Measurements from ENCODE around the gene GAS6. TPM values are rescaled to one million over a fixed set of nuclear protein-coding genes. Genes with fewer than 3 reads are reported as not detected.
"Not testable (repeated sequence)": the region's sequence is repeated elsewhere in the genome, so short reads cannot be mapped to it uniquely, and the experiment has no call there.

The GAS6 gene
- total RNA-seq, 3 donors from 2014 or later, result 0.61 to 0.84 (median 0.71) TPM

DNA sequence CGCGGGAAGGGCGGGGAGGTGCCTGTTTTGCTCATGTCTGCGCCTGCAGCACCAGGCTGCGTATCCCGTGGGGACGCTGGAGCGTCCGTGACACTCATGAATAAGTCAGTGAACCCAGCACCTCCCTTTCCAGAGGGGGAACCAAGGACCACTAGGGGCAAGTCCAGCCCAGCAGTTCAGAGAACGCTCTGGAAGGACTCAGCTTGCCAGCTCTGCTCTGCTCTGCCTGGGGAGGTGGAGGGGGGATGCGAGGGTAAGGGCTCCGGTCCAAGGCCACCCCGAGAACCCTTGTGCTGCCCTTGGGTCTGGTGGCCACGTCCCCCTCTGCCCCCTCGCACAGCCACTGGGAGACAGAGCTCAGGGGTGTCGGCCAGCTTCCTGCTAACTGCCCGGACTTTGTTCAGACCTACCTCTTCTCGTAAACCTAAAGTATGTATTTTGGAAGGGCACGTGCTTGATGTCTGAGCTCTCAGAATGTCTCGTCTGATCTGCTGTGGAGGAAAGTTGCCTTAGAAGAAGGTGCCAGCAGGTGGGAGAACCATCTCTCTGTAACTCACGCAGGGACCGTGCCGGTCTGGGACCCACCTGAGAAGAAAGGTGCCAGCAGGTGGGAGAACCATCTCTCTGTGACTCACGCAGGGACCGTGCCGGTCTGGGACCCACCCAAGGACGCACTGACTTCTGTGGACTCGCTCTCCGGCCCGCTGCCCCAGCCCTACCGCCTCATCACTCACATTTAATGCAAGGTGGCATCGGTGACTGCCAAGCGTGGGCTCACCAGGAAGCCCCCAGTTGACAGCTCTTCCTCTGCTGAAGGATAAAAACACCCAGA is 70.8 kb downstream of the GAS6 start:
- H3K27me3 Mint-ChIP-seq (ENCODE audit: low read depth), result peaks cover 3% of the 10 kb centered on the region
- no peaks in the 10 kb centered on the region for H3K4me1 Mint-ChIP-seq (ENCODE audit: low read depth)
- H3K4me3 Mint-ChIP-seq, result no peak overlapping the region
- no peak for ATAC-seq
- no peaks in the 10 kb centered on the region for H3K36me3 Mint-ChIP-seq (ENCODE audit: insufficient read depth)
- DNase-seq, result no peak
- H3K9me3 Mint-ChIP-seq, result no peaks in the 10 kb centered on the region

GRCh38 chr13:113792236-113792770 is 71.6 kb downstream of the GAS6 start:
- Mint-ChIP-seq H3K27me3 (ENCODE audit: low read depth) (peaks cover 3% of the 10 kb centered on the region), H3K36me3 (ENCODE audit: insufficient read depth) (no peaks in the 10 kb centered on the region), H3K9me3 (no peaks in the 10 kb centered on the region), H3K4me3 (no peak overlapping the region), H3K4me1 (ENCODE audit: low read depth) (no peaks in the 10 kb centered on the region)
- DNase-seq (no peak), ATAC-seq (no peak)

DNA sequence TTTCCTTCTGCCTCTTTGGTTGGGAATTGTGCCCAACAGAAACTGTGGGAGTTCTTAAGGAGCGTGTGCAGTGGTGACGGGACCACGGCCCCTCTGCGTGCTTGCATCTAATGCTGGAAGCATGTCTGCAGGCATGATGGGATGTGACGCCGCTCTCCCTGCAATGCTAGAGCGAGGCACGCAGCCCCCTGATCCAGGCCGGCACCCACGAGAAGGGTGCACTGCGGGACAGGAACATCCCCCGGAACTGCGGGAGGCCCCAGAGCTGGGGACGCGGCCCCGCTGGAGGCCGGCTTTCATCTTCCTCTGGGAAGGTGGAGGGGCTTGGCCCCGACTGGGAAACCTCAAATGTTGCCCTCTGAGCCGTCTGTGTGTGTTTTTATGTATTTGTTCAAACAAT is 72.1 kb downstream of the GAS6 start:
- no peaks in the 10 kb centered on the region for H3K36me3 Mint-ChIP-seq (ENCODE audit: insufficient read depth)
- ATAC-seq, result no peak
- peaks cover 3% of the 10 kb centered on the region for H3K27me3 Mint-ChIP-seq (ENCODE audit: low read depth)
- H3K9me3 Mint-ChIP-seq, result no peaks in the 10 kb centered on the region
- H3K4me1 Mint-ChIP-seq (ENCODE audit: low read depth), result no peaks in the 10 kb centered on the region
- no peak overlapping the region for H3K4me3 Mint-ChIP-seq
- DNase-seq, result no peak

DNA sequence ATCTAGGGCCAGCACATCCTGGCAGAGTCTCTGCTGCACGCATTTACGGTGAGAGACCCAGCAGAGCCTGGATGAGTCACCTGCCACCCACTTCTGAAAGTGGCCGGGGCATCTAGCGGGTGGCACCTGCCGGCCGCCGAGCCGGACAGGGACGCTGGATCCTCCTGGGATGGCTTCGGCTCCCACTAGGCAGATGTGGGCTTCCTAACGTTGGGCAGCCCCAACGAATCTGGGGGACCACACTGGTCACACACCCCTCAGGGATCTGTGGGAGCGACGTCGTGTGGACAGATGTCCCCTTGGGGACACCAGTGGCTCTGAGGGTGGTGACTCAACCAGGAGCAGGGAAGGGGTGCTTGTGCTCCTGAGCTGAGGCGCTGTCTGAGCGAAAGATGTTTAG is 72.7 kb downstream of the GAS6 start:
- DNase-seq, result no peak
- Mint-ChIP-seq H3K9me3 (no peaks in the 10 kb centered on the region), H3K27me3 (ENCODE audit: low read depth) (peaks cover 3% of the 10 kb centered on the region), H3K4me1 (ENCODE audit: low read depth) (no peaks in the 10 kb centered on the region), H3K4me3 (no peak overlapping the region), H3K36me3 (ENCODE audit: insufficient read depth) (no peaks in the 10 kb centered on the region)
- ATAC-seq, result no peak

- ATAC-seq; H3K9me3 Mint-ChIP-seq; H3K36me3 Mint-ChIP-seq (ENCODE audit: insufficient read depth); H3K27me3 Mint-ChIP-seq (ENCODE audit: low read depth); DNase-seq; H3K4me1 Mint-ChIP-seq (ENCODE audit: low read depth); H3K4me3 Mint-ChIP-seq: not testable (repeated sequence)
Observed at GRCh38 chr13:113789931-113790330, 73.9 kb downstream of the GAS6 start.

DNA sequence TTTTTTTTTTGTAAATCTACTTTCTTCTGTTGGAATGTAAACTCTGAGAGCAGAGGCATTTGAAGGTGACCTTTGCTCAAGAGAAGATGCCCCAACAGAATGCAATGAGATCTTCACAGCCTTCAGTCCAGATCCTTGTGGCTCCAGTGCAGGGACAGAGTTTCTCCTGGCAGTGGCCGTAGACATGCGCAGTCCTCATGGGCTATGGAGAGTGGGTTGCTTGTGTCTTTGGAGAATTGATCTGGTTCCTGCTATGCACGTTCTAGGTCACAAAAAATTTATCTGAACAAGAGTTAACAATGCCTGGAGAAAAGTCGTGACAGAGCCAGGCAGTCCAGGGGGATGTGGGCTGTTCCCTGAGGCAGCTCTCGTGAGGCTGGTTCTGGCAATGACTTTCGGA is 74.7 kb downstream of the GAS6 start:
- no peak for ATAC-seq
- no peak overlapping the region for H3K4me3 Mint-ChIP-seq
- no peaks in the 10 kb centered on the region for H3K9me3 Mint-ChIP-seq
- no peak for DNase-seq
- H3K36me3 Mint-ChIP-seq (ENCODE audit: insufficient read depth), result no peaks in the 10 kb centered on the region
- peaks cover 9% of the 10 kb centered on the region for H3K27me3 Mint-ChIP-seq (ENCODE audit: low read depth)
- H3K4me1 Mint-ChIP-seq (ENCODE audit: low read depth), result no peaks in the 10 kb centered on the region

DNA sequence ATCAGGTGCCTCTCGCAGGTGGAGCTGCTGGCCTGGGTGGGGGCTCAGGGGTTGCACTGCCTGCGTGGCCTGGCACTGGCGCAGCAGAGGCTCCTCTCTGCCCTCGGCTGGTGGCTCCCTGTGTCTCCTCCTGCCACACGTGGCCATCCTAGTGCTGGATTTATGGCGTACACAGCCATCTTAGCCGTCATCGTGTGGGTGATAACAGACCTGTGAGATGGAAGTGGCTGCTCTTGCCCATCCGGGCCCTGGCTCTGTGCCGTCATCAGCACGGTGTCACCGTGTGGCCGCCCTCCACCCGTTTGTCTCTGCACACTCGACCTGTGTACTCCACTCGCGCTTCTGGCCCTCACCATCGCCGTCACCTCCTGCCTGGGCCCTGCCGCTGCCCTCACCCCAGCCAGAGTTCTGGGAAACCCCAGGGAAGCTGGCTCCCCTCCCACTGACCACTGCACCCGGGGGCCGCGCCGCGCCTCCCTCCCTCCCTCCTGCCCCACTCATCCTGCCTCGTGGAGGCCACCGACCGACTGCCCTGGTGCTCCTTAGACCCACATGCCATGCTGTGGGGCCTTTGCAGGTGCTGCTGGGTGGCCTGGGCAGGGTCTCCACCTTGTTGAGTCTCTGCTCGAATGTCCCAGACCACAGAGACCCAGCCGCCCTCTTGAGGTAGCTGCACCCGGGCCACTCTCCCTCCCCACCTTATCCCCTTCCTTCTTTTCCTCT is 75.3 kb downstream of the GAS6 start:
- DNase-seq (no peak), ATAC-seq (no peak)
- H3K36me3 Mint-ChIP-seq (ENCODE audit: insufficient read depth), result no peaks in the 10 kb centered on the region
- H3K27me3 Mint-ChIP-seq (ENCODE audit: low read depth), result peaks cover 11% of the 10 kb centered on the region
- H3K4me3 Mint-ChIP-seq, result no peak overlapping the region
- H3K9me3 Mint-ChIP-seq, result no peaks in the 10 kb centered on the region
- no peaks in the 10 kb centered on the region for H3K4me1 Mint-ChIP-seq (ENCODE audit: low read depth)

DNA sequence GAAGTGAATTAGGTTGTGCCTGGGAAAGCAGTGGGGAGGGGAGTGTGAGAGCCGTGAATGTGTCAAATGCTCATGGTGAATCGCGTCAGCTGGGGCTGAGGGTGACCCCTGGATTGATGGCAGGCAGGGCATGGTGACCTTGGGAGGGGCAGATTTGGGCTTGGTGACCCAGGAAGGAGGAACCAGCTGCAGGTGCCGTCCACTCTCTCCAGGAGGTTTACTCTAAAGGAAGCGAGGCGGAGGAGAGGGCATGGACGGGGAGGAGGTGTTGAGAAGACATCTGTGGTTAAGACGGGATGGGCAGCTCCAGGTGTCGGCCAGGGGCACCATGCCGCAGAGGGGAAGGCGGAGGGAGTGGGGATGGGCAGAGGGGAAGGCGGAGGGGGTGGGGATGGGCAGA is 76.2 kb downstream of the GAS6 start:
- H3K4me1 Mint-ChIP-seq (ENCODE audit: low read depth), result no peaks in the 10 kb centered on the region
- no peak for DNase-seq
- peaks cover 12% of the 10 kb centered on the region for H3K27me3 Mint-ChIP-seq (ENCODE audit: low read depth)
- no peaks in the 10 kb centered on the region for H3K9me3 Mint-ChIP-seq
- no peak for ATAC-seq
- no peak overlapping the region for H3K4me3 Mint-ChIP-seq
- H3K36me3 Mint-ChIP-seq (ENCODE audit: insufficient read depth), result no peaks in the 10 kb centered on the region

GRCh38 chr13:113786262-113786841 is 77.5 kb downstream of the GAS6 start:
- no peaks in the 10 kb centered on the region for H3K4me1 Mint-ChIP-seq (ENCODE audit: low read depth)
- H3K36me3 Mint-ChIP-seq (ENCODE audit: insufficient read depth), result no peaks in the 10 kb centered on the region
- ATAC-seq, result no peak
- H3K4me3 Mint-ChIP-seq, result no peak overlapping the region
- H3K27me3 Mint-ChIP-seq (ENCODE audit: low read depth), result peaks cover 12% of the 10 kb centered on the region
- H3K9me3 Mint-ChIP-seq, result no peaks in the 10 kb centered on the region
- no peak for DNase-seq

DNA sequence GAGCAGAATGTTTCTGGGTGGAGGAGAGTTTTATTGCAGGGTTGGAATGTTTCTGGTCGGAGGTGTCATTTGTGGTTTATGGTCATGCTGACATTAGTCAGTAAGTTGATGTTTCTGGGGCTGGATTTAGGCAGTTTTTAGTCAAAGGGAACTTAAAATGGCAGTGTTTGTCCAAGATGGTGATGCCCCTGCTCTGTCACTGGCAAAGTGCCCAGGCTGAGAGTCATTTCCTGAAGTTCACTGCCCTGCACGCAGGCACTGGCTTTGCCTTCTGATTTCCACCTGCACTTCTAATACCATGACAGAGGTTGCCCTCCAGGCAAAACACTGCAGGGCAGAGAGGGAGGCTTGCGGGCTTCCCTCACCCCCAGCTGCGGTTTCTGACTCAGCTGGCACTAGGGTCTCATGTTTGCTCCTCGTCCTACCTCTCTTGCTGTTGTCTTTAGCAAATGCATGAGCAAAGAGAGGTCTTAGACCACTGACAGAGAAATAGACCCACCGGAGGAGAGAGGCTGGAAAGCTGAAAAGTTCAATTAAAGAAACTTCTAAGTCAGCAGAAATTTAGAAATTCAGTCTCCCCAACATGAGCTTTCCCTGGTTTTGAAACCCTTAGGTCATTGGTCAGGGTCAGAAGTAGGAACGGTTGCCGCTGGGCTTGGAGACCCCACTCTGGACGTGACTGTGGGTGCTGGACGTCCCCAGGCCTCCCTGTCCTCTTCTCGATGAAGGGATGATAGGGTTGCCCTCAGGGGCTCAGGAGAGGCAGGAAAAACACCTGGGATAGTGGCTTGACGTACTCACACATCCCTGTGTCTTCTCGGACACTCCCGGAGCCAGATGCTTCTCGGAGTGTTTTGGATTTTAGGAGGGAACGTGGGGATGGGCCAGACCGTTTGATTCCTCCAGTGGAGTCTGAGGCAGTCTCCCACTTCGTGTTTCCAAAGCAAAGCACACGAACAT is 78.5 kb downstream of the GAS6 start:
- H3K4me3 Mint-ChIP-seq, result no peak overlapping the region
- peaks cover 12% of the 10 kb centered on the region for H3K27me3 Mint-ChIP-seq (ENCODE audit: low read depth)
- ATAC-seq (no peak), DNase-seq (no peak)
- H3K4me1 Mint-ChIP-seq (ENCODE audit: low read depth), result no peaks in the 10 kb centered on the region
- no peaks in the 10 kb centered on the region for H3K9me3 Mint-ChIP-seq
- no peaks in the 10 kb centered on the region for H3K36me3 Mint-ChIP-seq (ENCODE audit: insufficient read depth)

GRCh38 chr13:113784645-113785024 is 79.2 kb downstream of the GAS6 start:
- ATAC-seq, result no peak

GRCh38 chr13:113783966-113784644 is 79.8 kb downstream of the GAS6 start:
- ATAC-seq (no peak), DNase-seq (no peak)
- H3K36me3 Mint-ChIP-seq (ENCODE audit: insufficient read depth), result no peaks in the 10 kb centered on the region
- no peaks in the 10 kb centered on the region for H3K9me3 Mint-ChIP-seq
- peaks cover 10% of the 10 kb centered on the region for H3K27me3 Mint-ChIP-seq (ENCODE audit: low read depth)
- H3K4me1 Mint-ChIP-seq (ENCODE audit: low read depth), result no peaks in the 10 kb centered on the region
- no peak overlapping the region for H3K4me3 Mint-ChIP-seq

More at GRCh38 chr13:113784645-113785024, 79.2 kb downstream of the GAS6 start:
- Mint-ChIP-seq H3K27me3 (ENCODE audit: low read depth) (peaks cover 12% of the 10 kb centered on the region), H3K9me3 (no peaks in the 10 kb centered on the region), H3K4me1 (ENCODE audit: low read depth) (no peaks in the 10 kb centered on the region), H3K4me3 (no peak overlapping the region), H3K36me3 (ENCODE audit: insufficient read depth) (no peaks in the 10 kb centered on the region)
- no peak for DNase-seq

DNA sequence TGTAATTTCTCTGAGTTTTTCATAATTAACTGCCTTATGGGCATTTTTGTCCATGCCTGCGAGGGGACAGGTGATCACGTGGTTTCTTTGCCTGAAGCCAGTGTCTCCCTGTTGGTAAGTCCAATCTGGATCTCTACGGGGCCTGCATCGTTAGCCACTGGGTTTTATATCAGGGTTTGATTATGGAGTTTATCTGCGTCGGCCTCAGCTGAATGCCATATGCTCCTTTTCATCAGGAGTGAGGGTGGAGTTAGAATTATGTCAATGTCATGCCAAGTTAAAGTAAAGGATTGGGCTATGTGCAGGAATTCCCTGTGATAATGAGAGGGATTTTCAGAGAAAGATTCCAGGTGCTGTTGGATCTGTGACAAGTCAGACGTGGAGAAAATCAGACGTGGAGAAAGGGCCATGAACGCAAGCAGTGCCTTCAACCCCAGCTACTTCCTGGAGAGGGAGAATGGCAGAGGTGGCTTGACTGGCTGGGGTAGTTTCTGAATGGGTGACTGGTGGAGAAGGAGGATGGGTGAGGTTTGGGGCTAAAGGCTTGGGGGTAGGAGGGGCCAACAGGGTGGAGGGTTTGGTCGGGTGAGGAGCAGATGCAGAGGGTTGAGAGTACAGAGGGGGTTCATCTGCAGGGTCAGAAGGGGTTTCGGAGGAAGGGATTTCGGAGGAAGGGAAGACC is 80.5 kb downstream of the GAS6 start:
- Mint-ChIP-seq H3K4me1 (ENCODE audit: low read depth) (no peaks in the 10 kb centered on the region), H3K4me3 (no peak overlapping the region), H3K27me3 (ENCODE audit: low read depth) (peaks cover 15% of the 10 kb centered on the region), H3K9me3 (no peaks in the 10 kb centered on the region), H3K36me3 (ENCODE audit: insufficient read depth) (no peaks in the 10 kb centered on the region)
- ATAC-seq, result no peak
- DNase-seq, result no peak
